C4-2B (cell line): ENCODE measurements around the gene DNM3.

Experiments used
- H3K27ac ChIP-seq: fragments of 450-650 bp; 2 replicates; pipeline ENCODE4 v1.5.1; 2017
- ZFX ChIP-seq: fragments of 450-650 bp; IDR thresholded peaks from 2 replicates; pipeline ENCODE4 v1.6.1; 2017
- TF ChIP-seq, protein P1 (sequence below): fragments of 450-650 bp; conservative IDR thresholded peaks from 2 replicates; pipeline ENCODE4 v1.5.1; 2017; ENCODE audit warnings: mild to moderate bottlenecking

Gene DNM3

DNA sequence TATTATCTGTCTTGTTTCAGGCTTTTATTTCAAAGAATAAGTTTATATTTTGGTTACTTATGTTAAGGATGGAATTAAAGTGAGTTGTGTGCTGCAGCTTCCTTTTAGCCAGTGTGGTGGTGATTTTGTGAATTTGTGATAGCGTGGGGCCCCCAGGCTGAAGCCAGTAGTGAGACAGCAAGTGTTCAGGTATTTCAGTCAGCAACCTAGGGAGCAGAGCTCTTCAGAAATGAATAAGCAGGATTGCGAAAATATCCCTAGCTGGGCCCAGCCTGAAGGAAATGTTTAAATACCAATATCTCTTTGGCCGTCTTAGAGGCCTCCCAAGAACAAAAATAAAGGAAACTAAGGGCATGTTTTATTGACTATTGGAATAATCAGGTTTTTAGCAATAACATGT lies 428.3 kb downstream of the DNM3 start:
- H3K27ac ChIP-seq = no peak overlapping the region

DNA sequence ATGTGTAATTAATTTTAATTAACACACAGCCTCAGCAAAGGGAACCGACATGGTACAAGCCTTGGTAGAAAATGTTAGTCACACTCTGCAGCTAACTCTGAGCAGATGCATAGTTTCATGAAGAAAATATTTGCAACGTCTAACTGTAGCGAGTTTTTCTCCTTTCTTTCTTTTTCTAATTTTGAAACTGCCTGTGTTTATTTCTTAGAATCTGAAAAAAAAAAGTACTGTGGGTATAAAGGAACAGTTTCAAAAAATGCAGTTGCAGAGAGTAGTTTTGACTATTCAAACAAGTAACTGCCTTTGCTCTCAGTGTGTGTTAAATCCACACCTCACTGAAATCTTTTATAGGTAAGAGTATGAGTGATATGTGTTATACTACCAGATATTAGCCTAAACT lies 429.3 kb downstream of the DNM3 start:
- H3K27ac ChIP-seq = no peak overlapping the region
- TF ChIP-seq, protein P1, sequence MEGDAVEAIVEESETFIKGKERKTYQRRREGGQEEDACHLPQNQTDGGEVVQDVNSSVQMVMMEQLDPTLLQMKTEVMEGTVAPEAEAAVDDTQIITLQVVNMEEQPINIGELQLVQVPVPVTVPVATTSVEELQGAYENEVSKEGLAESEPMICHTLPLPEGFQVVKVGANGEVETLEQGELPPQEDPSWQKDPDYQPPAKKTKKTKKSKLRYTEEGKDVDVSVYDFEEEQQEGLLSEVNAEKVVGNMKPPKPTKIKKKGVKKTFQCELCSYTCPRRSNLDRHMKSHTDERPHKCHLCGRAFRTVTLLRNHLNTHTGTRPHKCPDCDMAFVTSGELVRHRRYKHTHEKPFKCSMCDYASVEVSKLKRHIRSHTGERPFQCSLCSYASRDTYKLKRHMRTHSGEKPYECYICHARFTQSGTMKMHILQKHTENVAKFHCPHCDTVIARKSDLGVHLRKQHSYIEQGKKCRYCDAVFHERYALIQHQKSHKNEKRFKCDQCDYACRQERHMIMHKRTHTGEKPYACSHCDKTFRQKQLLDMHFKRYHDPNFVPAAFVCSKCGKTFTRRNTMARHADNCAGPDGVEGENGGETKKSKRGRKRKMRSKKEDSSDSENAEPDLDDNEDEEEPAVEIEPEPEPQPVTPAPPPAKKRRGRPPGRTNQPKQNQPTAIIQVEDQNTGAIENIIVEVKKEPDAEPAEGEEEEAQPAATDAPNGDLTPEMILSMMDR = no peak
- no peak for TF ChIP-seq ZFX

More for the DNA sequence above, 428.3 kb downstream of the DNM3 start:
- TF ChIP-seq, protein P1 = no peak
- TF ChIP-seq ZFX = no peak

DNA sequence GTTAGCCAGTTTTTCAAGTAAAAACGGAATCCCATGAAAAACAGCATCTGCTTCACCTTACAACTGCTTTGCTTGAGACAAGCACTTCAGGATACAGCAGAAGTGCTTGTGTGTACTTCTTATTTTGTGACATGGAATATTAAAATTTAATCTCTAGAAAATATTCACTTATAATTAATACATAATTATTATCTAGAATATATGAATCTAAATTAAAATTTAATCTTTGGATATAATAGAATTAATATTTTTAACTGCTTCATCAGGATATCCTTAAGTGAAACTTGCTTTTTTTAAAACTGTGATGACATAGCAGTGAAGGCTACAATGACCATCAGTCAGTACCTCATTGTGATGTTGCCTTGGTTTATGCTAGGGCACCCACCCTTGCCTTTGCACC lies 430.8 kb downstream of the DNM3 start:
- no peak for TF ChIP-seq ZFX
- TF ChIP-seq, protein P1 = no peak
- H3K27ac ChIP-seq = no peak overlapping the region

- H3K27ac ChIP-seq = no peak overlapping the region
- TF ChIP-seq, protein P1 = no peak
- no peak for TF ChIP-seq ZFX
Measured at GRCh38 chr1:172273647-172274396, 432.5 kb downstream of the DNM3 start.

GRCh38 chr1:172275478-172275877 lies 434.2 kb downstream of the DNM3 start:
- TF ChIP-seq ZFX = no peak
- TF ChIP-seq, protein P1 = no peak
- no peak overlapping the region for H3K27ac ChIP-seq

DNA sequence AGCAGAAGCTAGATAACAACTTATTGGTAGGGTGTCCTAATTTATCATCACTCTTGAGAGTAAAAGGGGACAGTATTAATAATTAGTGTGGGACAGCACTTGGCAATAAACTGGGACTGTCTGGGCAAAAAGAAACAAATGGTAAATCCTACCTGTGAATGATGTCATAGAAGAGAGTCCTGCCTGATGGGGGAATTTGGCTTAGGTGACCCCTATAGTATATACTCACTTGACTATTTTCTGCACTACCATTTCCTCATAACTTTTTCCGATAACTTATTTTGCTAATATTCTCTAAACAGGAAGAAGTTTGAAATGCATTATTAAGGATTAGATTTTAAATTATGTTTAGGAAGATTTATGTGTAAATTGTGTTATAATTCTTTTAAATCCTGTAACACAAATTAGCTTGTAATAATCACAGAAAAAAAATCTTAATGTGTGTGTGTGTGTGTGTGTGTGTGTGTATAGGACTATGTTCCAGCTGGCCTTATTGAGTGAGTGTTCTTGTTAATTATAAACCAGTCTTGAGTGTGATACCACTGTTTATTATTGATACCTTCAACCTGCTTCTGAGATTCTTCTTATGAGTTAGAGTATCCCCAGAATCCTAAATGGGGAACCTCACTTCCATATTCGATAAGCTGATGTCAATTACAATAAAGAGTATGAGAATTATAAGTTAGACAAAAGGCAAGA lies 435.0 kb downstream of the DNM3 start:
- no peak overlapping the region for H3K27ac ChIP-seq
- TF ChIP-seq, protein P1 = no peak
- no peak for TF ChIP-seq ZFX

- no peak overlapping the region for H3K27ac ChIP-seq
- TF ChIP-seq, protein P1 = no peak
- TF ChIP-seq ZFX = no peak
Measured at GRCh38 chr1:172277275-172277674, 436.0 kb downstream of the DNM3 start.
